Neural progenitor cell (in vitro differentiated cells): ENCODE measurements around the gene UNCX. TPM values are rescaled to one million over a fixed set of nuclear protein-coding genes. Genes with fewer than 3 reads are reported as not detected.
A peak's percentile ranks its signal among the peaks of the same experiment; 100 is the strongest.

Source experiments
- DNase-seq: peaks from one replicate; pipeline ENCODE4 v3.0.0-alpha.2; 2016; ENCODE audit warnings: low spot score
- H2AFZ ChIP-seq: fragments of 200-600 bp; sonication (generic); replicated peaks from 2 replicates; pipeline ENCODE4 v1.6.1; 2016; ENCODE audit warnings: antibody characterized with exemption
- H3F3A ChIP-seq: fragments of 200-600 bp; sonication (generic); 2 replicates; pipeline ENCODE4 v1.6.1; 2016; ENCODE audit warnings: antibody characterized with exemption, low read depth
- H3K27ac ChIP-seq: fragments of 200-600 bp; sonication (generic); 2 replicates; pipeline ENCODE4 v1.5.1; 2016; ENCODE audit warnings: mild to moderate bottlenecking
- H3K27me3 ChIP-seq: fragments of 200-600 bp; sonication (generic); 2 replicates; pipeline ENCODE4 v1.6.1; 2016; ENCODE audit warnings: mild to moderate bottlenecking, moderate library complexity
- H3K36me3 ChIP-seq: fragments of 200-600 bp; sonication (generic); 2 replicates; pipeline ENCODE4 v1.5.1; 2016
- H3K4me1 ChIP-seq: fragments of 200-600 bp; sonication (generic); 2 replicates; pipeline ENCODE4 v1.6.1; 2016; ENCODE audit warnings: mixed run types
- H3K4me2 ChIP-seq: fragments of 200-600 bp; sonication (generic); 2 replicates; pipeline ENCODE4 v1.6.1; 2016
- H3K4me3 ChIP-seq: fragments of 200-600 bp; sonication (generic); 2 replicates; pipeline ENCODE4 v1.5.1; 2016
- H3K79me2 ChIP-seq: fragments of 200-600 bp; sonication (generic); 2 replicates; pipeline ENCODE4 v1.6.1; 2016; ENCODE audit warnings: low read depth
- H3K9ac ChIP-seq: fragments of 200-600 bp; sonication (generic); 2 replicates; pipeline ENCODE4 v1.6.1; 2016
- H3K9me3 ChIP-seq: fragments of 200-600 bp; sonication (generic); 2 replicates; pipeline ENCODE4 v1.5.1; 2016; ENCODE audit warnings: low read depth
- H4K20me1 ChIP-seq: fragments of 200-600 bp; sonication (generic); 2 replicates; pipeline ENCODE4 v1.6.1; 2016; ENCODE audit warnings: low read depth
- H3K27ac Mint-ChIP-seq: 3 replicates; pipeline ENCODE4 v1.8.0; 2021; ENCODE audit warnings: mixed read lengths
- H3K27me3 Mint-ChIP-seq: 2 replicates; pipeline ENCODE4 v1.8.0; 2022; ENCODE audit warnings: low read depth, mild to moderate bottlenecking, inconsistent platforms, moderate library complexity, mixed read lengths; ENCODE audit not compliant: insufficient read depth
- H3K36me3 Mint-ChIP-seq: 3 replicates; pipeline ENCODE4 v1.8.0; 2021; ENCODE audit warnings: mixed read lengths
- H3K4me1 Mint-ChIP-seq: 3 replicates; pipeline ENCODE4 v1.8.0; 2021; ENCODE audit warnings: mixed read lengths
- H3K4me3 Mint-ChIP-seq: 3 replicates; pipeline ENCODE4 v1.8.0; 2021; ENCODE audit warnings: mild to moderate bottlenecking, moderate library complexity, mixed read lengths
- H3K9me3 Mint-ChIP-seq: 3 replicates; pipeline ENCODE4 v1.8.0; 2020; ENCODE audit warnings: mixed read lengths
- EZH2 ChIP-seq: fragments of 200-600 bp; sonication (generic); IDR thresholded peaks from 2 replicates; pipeline ENCODE4 v1.6.1; 2017; ENCODE audit warnings: antibody characterized with exemption, mild to moderate bottlenecking, moderate library complexity
- EZH2phosphoT487 ChIP-seq: fragments of 200-600 bp; sonication (generic); IDR thresholded peaks from 2 replicates; pipeline ENCODE4 v1.6.1; 2017; ENCODE audit warnings: antibody characterized with exemption
- total RNA-seq: library from RNA; depleted of rRNA; stranded (reverse); fragments of >200 nt; gene quantifications from 2 replicates; pipeline ENCODE4 v1.2.3, GENCODE V29; 2015; ENCODE audit warnings: low replicate concordance
- TF ChIP-seq, protein P1 (sequence below): fragments of 200-600 bp; sonication (generic); IDR thresholded peaks from 2 replicates; pipeline ENCODE4 v1.5.1; 2017; ENCODE audit warnings: antibody characterized with exemption, mild to moderate bottlenecking

The UNCX gene
- total RNA-seq, 1 donor from 2014 or later: not detected

- Histone ChIP-seq H3K79me2 (no peaks in the 10 kb centered on the region), H3K36me3 (no peaks in the 10 kb centered on the region), H4K20me1 (peaks cover 100% of the 10 kb centered on the region), H3K4me1 (peaks cover 24% of the 10 kb centered on the region), H3K4me2 (no peak overlapping the region), H3K9me3 (no peaks in the 10 kb centered on the region), H3K27me3 (peaks cover 100% of the 10 kb centered on the region), H2AFZ (no peak overlapping the region), H3K4me3 (no peak overlapping the region), H3K9ac (no peak overlapping the region), H3F3A (peaks cover 46% of the 10 kb centered on the region), H3K27ac (no peak overlapping the region)
- Mint-ChIP-seq H3K27ac (no peak overlapping the region), H3K4me1 (peaks cover 16% of the 10 kb centered on the region), H3K36me3 (no peaks in the 10 kb centered on the region), H3K27me3 (peaks cover 80% of the 10 kb centered on the region), H3K4me3 (no peak overlapping the region), H3K9me3 (no peaks in the 10 kb centered on the region)
- DNase-seq: no peak
- TF ChIP-seq, protein P1, sequence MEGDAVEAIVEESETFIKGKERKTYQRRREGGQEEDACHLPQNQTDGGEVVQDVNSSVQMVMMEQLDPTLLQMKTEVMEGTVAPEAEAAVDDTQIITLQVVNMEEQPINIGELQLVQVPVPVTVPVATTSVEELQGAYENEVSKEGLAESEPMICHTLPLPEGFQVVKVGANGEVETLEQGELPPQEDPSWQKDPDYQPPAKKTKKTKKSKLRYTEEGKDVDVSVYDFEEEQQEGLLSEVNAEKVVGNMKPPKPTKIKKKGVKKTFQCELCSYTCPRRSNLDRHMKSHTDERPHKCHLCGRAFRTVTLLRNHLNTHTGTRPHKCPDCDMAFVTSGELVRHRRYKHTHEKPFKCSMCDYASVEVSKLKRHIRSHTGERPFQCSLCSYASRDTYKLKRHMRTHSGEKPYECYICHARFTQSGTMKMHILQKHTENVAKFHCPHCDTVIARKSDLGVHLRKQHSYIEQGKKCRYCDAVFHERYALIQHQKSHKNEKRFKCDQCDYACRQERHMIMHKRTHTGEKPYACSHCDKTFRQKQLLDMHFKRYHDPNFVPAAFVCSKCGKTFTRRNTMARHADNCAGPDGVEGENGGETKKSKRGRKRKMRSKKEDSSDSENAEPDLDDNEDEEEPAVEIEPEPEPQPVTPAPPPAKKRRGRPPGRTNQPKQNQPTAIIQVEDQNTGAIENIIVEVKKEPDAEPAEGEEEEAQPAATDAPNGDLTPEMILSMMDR: no peak
- TF ChIP-seq EZH2 (peak; percentile 33), EZH2phosphoT487 (peak; percentile 14)
These were observed 10.8 kb downstream of the UNCX start for GRCh38 chr7:1243290-1243963.

GRCh38 chr7:1243964-1244416 is 11.3 kb downstream of the UNCX start:
- peaks cover 29% of the 10 kb centered on the region for H3K4me1 ChIP-seq
- TF ChIP-seq, protein P1: no peak
- TF ChIP-seq EZH2phosphoT487 (no peak), EZH2 (no peak)
- Mint-ChIP-seq H3K4me3 (no peak overlapping the region), H3K36me3 (no peaks in the 10 kb centered on the region), H3K4me1 (peaks cover 15% of the 10 kb centered on the region), H3K27ac (no peak overlapping the region), H3K27me3 (peaks cover 79% of the 10 kb centered on the region), H3K9me3 (no peaks in the 10 kb centered on the region)
- no peak overlapping the region for H3K4me3 ChIP-seq
- no peak overlapping the region for H3K4me2 ChIP-seq
- H3F3A ChIP-seq: peaks cover 48% of the 10 kb centered on the region
- no peaks in the 10 kb centered on the region for H3K36me3 ChIP-seq
- peaks cover 100% of the 10 kb centered on the region for H3K27me3 ChIP-seq
- no peak overlapping the region for H3K9ac ChIP-seq
- H2AFZ ChIP-seq: no peak overlapping the region
- H3K79me2 ChIP-seq: no peaks in the 10 kb centered on the region
- peaks cover 100% of the 10 kb centered on the region for H4K20me1 ChIP-seq
- no peak overlapping the region for H3K27ac ChIP-seq
- H3K9me3 ChIP-seq: no peaks in the 10 kb centered on the region
- peak; percentile 27 for DNase-seq

DNA sequence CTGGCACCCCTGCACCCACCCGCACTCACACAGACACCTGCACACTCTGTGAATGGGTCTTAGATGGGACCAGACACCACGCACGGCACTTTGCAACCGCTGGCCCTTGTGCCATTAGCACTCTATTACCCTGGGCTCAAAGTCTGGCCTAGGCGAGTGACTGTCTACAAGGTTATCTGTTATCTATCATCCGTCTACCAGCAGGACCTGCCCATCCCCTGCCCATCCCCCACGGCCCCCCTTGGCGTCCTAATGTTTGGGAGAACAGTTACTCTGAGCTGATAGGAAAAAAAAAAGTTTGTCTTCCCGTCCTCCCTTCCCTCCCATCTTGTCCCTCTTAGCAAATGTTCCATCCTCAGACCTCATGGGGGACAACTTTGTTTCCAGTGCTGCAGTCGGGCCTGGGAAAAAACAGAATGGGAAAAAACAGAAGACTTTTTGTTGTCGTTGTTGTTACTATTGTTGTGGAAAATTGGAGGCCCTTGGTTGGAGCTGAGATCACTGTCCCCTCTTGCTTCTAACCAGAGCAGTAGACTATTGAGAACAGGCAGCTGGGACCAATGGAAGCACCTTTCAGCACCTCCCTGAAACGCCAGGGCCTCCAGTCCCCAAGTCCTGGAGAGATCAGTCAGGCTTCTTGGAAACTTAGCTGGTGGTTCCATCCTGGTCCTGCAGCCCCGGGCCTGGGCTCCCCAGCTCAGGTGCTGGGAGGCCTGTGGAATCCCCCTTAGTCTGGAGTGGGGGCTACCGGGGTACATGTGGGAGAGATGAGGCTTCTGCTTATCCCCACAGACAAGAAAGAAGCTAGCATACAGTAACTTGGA is 12.2 kb downstream of the UNCX start:
- peaks cover 71% of the 10 kb centered on the region for H3K27me3 Mint-ChIP-seq
- Histone ChIP-seq H3K27ac (no peak overlapping the region), H3K9me3 (no peaks in the 10 kb centered on the region), H4K20me1 (peaks cover 95% of the 10 kb centered on the region), H3K27me3 (peaks cover 100% of the 10 kb centered on the region), H3K4me3 (no peak overlapping the region), H3F3A (peaks cover 40% of the 10 kb centered on the region), H3K79me2 (no peaks in the 10 kb centered on the region), H3K36me3 (no peaks in the 10 kb centered on the region), H3K4me2 (no peak overlapping the region), H3K4me1 (peaks cover 29% of the 10 kb centered on the region), H2AFZ (no peak overlapping the region), H3K9ac (no peak overlapping the region)
- H3K4me3 Mint-ChIP-seq: no peak overlapping the region
- H3K36me3 Mint-ChIP-seq: no peaks in the 10 kb centered on the region
- H3K9me3 Mint-ChIP-seq: no peaks in the 10 kb centered on the region
- H3K4me1 Mint-ChIP-seq: peaks cover 13% of the 10 kb centered on the region
- no peak for TF ChIP-seq EZH2
- peak; percentile 1 for TF ChIP-seq EZH2phosphoT487
- DNase-seq: peak; percentile 43
- no peak overlapping the region for H3K27ac Mint-ChIP-seq
